Measurements from ENCODE around the gene COL11A2.
A peak's percentile ranks its signal among the peaks of the same experiment; 100 is the strongest.

COL11A2 gene

DNA sequence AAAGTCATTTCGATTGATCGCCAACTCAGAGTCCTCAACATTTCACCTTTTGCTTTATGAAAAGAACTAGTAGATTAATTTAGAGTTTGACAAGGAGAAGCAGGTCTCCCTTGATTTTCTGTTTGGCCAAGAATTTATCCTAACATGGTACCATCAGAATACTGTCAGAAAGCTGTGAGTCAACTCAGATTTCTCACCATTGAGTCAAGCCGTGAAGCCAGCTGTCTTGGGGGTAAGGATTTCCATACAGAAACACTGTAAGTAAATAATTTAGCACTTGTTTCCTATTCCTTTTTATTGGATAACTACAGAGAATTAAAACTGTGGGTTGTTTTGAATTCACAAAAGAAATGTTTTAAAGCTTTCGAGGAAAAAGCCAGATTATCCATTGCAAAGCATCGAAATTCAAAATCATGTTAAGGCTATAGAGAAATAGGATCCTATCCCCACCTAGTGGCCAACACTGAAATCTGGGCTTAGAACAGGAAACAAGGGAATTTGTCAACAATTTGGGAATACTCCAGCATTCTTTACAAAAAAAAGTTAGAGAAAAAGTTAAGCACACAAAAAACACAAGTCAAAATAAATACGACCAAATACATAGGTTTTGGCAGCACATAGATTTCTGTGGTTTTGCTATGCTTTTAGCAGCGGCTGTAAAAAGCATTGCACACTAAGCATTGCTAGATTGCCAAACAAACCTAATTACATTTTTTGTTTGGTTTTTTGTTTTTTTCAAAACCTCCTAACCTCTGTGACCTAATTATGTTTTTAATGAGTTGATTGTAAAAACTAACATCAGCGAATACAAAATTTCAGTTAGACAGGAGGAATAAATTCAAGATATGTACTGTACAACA is 44.2 kb downstream of the COL11A2 start:
- peak; percentile 60 for DNase-seq

DNA sequence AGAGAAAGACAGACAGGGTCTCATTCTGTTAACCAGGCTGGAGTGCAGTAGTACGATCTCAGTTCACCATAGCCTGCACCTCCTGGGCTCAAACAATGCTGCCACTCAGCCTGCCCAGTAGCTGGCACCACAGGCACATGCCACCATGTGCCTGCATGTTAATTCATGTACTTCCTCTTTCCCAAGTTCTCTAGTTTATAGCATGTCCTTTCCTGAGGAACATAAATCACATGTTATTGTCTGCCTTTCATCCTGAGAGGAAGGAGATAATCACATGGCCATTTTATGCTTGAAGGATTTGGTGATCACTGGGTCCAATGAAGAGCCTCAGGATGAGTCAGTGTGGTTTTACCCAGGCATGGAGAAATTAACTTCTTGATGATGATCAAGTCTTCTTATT is 47.9 kb downstream of the COL11A2 start:
- no peak for DNase-seq

GRCh38 chr6:33143113-33143770 is 49.0 kb downstream of the COL11A2 start:
- no peak for DNase-seq

- no peak for DNase-seq
Observed at GRCh38 chr6:33142501-33143070, 49.7 kb downstream of the COL11A2 start.

- no peak for DNase-seq
Observed at GRCh38 chr6:33140556-33140955, 51.7 kb downstream of the COL11A2 start.

GRCh38 chr6:33139596-33140206 is 52.6 kb downstream of the COL11A2 start:
- DNase-seq, result no peak

DNA sequence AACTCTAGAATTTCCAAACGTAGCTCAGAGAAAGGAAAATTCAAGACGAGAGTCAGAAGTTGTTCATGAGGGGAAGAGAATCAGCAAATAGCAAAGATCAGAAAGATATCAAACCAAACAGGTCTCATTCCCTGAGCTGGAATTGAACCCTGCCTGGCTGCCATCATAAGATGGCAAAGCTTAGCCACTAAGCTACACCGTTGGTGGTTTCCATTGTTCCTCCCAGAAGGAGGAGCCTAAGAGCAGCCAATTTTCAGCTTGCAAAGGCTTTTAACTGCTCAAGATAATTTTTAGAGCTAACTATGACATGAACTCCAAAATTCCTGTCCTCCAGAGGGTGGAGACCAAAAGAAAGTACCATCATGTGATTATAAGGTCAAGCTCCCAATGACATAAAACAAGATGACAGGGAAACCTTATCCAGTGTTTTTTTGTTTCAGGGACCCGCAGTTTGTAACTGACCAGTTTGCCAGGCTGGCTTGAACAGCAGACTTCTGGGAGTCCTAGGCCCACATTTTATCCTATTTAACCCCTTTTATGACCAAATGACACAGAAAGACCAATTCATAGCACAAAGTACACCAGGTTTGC is 55.9 kb downstream of the COL11A2 start:
- no peak for DNase-seq

- no peak for DNase-seq
Observed at GRCh38 chr6:33132081-33132524, 60.2 kb downstream of the COL11A2 start.

DNA sequence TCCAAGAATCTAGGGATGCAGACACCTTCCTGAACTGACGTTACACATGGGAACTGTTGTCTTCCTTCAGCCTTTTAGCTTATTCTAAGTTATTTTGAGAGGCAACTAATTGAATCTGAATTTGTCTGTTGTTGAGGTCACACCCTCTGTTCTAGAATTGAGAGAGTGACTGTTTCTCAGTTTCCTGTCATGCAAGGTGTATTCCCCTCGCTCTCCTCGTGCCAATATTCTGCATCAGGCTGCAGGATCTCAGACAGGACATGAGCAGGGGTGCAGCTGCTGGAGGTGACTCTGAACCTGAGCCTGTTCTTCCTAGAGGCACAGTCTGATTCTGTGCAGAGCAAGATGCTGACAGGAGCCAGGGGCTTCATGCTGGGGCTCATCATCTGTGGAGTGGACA is 63.9 kb downstream of the COL11A2 start:
- no peak for DNase-seq

DNA sequence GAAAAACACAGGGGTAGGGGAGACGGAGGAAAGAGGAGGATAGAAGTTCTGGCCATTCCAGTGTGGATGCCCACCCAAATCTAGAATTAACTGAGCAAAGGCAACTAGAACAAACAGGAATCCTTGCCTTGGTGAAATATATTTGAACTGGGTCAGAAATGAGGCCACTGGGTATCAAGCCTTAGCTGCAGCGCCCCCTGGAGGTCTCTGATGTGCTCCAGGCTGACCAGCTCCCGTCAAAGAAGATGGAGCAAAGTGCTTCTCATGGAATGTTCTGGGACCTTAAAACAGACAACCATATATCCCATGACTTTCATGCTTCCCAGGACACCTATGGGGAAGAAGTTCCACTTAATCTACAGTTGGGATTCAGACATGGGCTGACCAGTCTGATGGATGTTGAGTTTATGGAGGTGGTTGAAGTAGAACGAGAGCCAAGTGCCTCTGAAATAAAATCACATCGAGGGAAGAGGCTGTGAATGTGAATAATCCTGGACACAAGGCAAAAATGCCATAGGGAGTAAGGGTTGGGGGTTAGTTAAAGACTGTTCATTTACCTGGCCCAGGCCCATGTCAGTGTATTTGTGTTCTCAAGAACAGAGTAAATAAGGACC is 66.1 kb downstream of the COL11A2 start:
- DNase-seq, result no peak

- DNase-seq, result no peak
Observed at GRCh38 chr6:33124947-33125346, 67.3 kb downstream of the COL11A2 start.

GRCh38 chr6:33124525-33124901 is 67.8 kb downstream of the COL11A2 start:
- peak; percentile 52 for DNase-seq

DNA sequence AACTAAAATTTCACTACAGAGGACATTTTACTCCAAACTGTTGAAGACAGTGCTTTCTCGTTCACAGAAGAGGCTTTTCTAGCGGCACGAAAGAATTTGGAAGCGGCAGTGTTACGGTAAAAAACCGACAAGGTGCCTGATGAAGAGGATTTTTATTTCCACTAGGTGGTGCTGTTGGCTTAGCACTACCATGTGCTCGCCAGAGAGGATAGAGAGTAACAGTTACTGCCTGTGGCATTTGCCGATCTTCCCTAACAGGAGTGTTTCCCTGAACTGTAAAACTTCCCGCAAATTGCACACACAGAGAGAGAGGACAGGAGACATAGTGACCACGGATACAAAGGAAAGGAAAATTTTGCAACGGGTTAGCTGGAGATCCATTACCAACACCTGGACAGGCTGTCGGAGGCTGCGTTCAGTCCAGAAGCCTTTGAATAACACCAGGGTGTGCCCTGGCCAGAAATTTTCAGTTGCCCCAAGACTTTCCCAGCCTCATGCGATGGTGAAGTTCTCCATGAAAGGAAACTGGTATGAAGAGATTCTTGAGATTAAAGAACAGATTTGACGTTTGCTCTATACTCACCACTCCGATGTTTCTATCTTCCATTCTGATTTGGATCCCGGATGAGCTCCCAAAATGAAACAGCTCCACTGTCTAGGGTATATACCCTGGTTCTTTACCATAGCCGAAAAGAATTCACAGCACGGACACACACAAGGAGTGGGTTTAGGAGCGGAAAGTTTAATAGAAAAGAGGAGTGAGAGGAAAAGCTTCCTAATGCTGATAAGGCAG is 68.3 kb downstream of the COL11A2 start:
- DNase-seq, result peak; percentile 69

DNA sequence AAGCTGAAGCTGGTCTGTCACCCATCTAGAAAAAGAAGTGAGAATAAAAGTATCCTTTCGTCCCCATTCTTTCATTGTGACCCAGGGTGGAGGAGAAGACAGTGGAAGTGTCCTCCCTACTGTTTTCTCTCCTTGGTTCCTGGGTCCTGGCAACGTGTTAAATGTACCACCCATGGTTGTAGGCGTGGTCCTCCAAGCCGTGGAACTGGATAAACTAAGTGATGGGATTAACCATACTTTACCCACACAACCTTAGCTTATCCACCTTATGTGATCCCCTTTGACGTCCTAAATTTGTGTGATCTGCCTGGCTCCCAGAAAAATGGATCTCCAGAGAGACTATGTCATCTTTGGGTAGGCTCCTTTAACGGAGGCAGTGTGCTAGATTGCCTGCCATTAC is 69.1 kb downstream of the COL11A2 start:
- no peak for DNase-seq

GRCh38 chr6:33120001-33120400 is 72.3 kb downstream of the COL11A2 start:
- DNase-seq, result no peak

DNA sequence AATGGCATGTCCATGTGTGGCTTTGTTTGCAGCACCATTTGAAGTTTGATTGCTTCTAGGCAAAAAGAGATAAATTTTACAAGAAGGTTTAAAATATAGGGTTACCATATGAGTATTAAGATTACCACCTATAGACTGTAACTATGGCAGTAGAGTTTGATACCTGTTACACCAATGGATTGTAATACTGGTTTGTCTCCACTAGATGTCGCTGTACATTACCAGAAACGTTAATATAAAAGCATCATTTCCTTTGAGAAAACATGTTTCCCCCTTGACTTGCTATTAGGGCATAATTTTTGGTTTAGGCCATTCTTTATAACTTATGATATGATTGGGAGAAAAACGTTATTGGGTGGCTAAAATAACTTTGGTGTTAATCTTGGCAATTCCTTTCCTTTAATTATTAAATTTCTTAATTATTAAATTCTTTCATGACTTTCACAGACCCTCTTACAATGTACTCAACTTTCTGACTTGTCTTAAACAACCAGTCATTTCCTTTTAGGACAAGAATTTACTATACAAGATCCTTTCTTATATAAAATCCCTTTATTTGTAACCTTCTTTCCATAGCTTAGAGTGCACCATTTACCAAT is 73.6 kb downstream of the COL11A2 start:
- peak; percentile 62 for DNase-seq

DNA sequence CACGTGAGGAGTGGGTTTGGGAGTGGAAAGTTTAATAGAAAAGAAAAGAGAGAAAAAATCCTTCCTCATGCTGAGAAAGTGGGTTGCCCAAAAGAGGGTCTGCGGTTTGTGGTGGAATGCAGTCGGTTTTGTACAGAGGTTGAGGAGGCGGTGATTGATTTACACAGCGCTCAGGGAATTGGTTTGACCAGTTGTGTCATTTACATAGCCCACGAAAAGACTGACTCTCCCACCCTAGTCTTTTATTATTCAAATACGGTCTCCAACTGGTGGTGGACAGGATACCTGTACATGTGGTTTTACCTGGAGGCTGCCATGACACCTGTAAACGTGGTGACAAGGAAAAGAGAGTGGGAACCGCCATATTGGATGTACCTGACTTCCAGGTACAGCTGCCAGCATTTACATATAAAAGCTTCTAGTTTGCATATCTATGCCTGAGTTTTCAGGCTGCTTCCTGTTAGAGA is 74.4 kb downstream of the COL11A2 start:
- no peak for DNase-seq

- DNase-seq, result no peak
Observed at GRCh38 chr6:33116841-33117711, 75.2 kb downstream of the COL11A2 start.

- DNase-seq, result no peak
Observed at GRCh38 chr6:33116417-33116816, 75.8 kb downstream of the COL11A2 start.

- DNase-seq, result no peak
Observed at GRCh38 chr6:33114406-33114805, 77.9 kb downstream of the COL11A2 start.

All from NCI-H2171 treated with DMSO at 0.1 percent for 48 hours (cell line).